Activated CD4-positive, alpha-beta T cell treated with anti-CD3 and anti-CD28 coated beads for 1 hour (primary cell): Measurements from ENCODE around the gene ULBP3.
"Not testable (repeated sequence)": the region's sequence is repeated elsewhere in the genome, so short reads cannot be mapped to it uniquely, and the experiment has no call there.

ENCODE experiments used
- DNase-seq: peaks from one replicate; pipeline ENCODE4 v3.0.0-alpha.2; 2020

The ULBP3 gene

GRCh38 chr6:150038202-150039062 lies 30.5 kb downstream of the ULBP3 start:
- DNase-seq = no peak

GRCh38 chr6:150037526-150038201 lies 31.3 kb downstream of the ULBP3 start:
- no peak for DNase-seq

GRCh38 chr6:150036081-150036480 lies 32.8 kb downstream of the ULBP3 start:
- DNase-seq = no peak

GRCh38 chr6:150033207-150033771 lies 35.6 kb downstream of the ULBP3 start:
- DNase-seq = no peak

GRCh38 chr6:150032598-150032997 lies 36.3 kb downstream of the ULBP3 start:
- DNase-seq = no peak

GRCh38 chr6:150030611-150031010 lies 38.3 kb downstream of the ULBP3 start:
- DNase-seq = no peak

- no peak for DNase-seq
Observed at GRCh38 chr6:150029749-150030148, 39.2 kb downstream of the ULBP3 start.

- DNase-seq = no peak
Observed at GRCh38 chr6:150029276-150029675, 39.6 kb downstream of the ULBP3 start.

- no peak for DNase-seq
Observed at GRCh38 chr6:150028799-150029198, 40.1 kb downstream of the ULBP3 start.

GRCh38 chr6:150027806-150028565 lies 40.9 kb downstream of the ULBP3 start:
- DNase-seq = no peak

- no peak for DNase-seq
Observed at GRCh38 chr6:150026976-150027805, 41.7 kb downstream of the ULBP3 start.

GRCh38 chr6:150025201-150025917 lies 43.6 kb downstream of the ULBP3 start, which contains the start of gene RAET1L:
Gene RAET1L, minus strand, starts transcription at chr6:150025532. Its CDS starts 61 bp downstream, at chr6:150025471.
- no peak for DNase-seq

- DNase-seq = no peak
Observed at GRCh38 chr6:150024646-150025155, 44.2 kb downstream of the ULBP3 start.

- not testable (repeated sequence) for DNase-seq
Observed at GRCh38 chr6:150024021-150024420, 44.9 kb downstream of the ULBP3 start.

- not testable (repeated sequence) for DNase-seq
Observed at GRCh38 chr6:150021870-150022269, 47.1 kb downstream of the ULBP3 start.

GRCh38 chr6:150018846-150019580 lies 49.9 kb downstream of the ULBP3 start:
- no peak for DNase-seq

GRCh38 chr6:150017186-150017521 lies 51.8 kb downstream of the ULBP3 start:
- not testable (repeated sequence) for DNase-seq

- DNase-seq = no peak
Observed at GRCh38 chr6:150016324-150017185, 52.4 kb downstream of the ULBP3 start.

- not testable (repeated sequence) for DNase-seq
Observed at GRCh38 chr6:150015281-150016001, 53.5 kb downstream of the ULBP3 start.
